GM18526 (cell line): Measurements from ENCODE around the gene EBP.
A peak's percentile ranks its signal among the peaks of the same experiment; 100 is the strongest.

ENCODE experiments used
- POLR2A ChIP-seq: IDR thresholded peaks from 3 replicates; pipeline ENCODE4 v1.6.1; 2011; ENCODE audit not compliant: insufficient read length; ENCODE audit errors: extremely low read depth

EBP gene

GRCh38 chrX:48487362-48487798 lies 34.2 kb upstream of the EBP start:
- no peak for TF ChIP-seq POLR2A

DNA sequence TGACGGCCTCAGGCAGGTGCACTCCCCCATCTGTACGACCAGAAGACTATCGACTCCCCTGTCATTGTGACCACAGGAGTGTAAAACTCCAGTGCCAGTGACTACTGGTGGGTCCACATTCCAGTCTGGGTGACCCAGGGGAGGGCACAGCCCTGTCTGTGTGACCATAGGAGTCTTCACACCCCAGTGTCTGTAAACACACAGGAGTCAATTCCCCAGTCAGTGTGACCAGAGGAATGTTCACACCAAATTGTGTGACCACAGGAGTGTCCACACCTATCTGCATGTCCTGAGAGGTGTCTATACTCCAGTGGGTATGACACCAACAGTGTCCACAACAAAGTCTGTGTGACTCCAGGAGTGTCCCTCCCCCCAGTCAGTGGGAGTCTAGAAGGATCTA lies 33.6 kb upstream of the EBP start:
- TF ChIP-seq POLR2A = no peak

GRCh38 chrX:48489296-48489695 lies 32.3 kb upstream of the EBP start:
- no peak for TF ChIP-seq POLR2A

DNA sequence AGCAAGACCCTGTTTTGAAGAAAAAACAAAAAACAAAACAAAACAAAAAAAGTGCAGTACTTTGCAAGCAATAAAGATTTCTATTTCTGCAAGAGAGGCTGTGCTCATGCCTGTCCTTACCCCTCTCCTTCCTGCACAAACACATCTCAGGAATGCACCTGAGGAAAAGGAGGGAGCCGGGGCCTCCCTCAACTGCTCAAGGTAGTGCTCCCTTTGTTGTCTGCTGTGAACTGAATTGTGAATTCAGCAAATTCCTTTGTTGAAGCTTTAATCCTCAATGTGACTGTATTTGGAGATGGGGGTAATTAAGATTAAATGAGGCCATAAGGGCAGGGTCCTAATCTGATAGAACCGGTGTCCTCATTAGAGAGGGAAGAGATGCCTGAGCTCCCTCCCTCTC lies 31.7 kb upstream of the EBP start:
- no peak for TF ChIP-seq POLR2A

DNA sequence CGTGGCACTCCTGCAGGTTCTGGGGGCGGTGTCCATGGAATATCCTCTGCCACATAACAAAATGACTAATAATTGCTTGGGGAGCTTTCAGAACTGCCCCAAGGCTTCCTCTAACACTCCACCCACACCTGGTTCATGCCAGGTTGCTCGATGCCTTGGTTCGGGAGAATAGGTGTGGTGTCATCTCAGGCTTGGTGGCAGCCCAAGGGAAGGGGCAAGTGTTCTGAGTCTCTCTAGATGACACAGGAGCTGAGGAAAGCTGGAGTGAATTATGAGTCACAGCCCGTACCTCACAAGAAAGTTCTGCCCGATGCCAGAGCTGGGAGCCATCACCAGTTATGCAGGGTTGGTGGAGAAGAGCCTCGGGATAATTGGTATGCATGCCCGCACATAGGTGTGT lies 30.9 kb upstream of the EBP start:
- no peak for TF ChIP-seq POLR2A

GRCh38 chrX:48491809-48492208 lies 29.8 kb upstream of the EBP start:
- TF ChIP-seq POLR2A = no peak

DNA sequence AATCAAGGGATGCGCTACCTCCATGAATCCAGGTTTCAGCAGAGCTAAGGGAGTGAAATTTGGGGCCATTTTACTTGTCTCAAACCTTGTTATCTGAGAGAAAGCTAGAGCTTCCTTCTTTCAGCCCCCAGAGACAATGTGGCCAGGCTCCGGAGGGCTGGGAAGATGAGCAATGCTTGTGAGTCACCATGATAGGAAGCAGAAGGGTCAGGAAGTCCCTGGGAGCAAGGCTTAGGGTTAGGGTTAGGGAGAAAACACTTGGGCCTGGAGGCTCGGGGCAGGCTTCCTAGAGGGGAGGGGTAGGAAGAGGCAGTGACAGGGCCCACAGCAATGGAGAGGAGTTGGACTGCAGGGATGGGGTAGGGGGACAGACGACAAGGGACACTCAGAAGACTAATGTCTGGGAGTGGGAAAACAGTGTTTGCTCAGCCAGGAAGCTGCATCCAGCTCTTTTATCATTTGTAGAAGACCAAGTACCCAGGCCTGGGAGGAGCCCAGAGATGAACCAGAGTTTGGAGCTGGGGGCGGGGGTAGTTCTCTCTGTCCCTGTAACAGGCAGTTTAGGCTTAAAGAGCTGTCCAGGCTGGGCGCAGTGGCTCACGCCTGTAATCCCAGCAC lies 29.2 kb upstream of the EBP start:
- TF ChIP-seq POLR2A = no peak

GRCh38 chrX:48493890-48494364 lies 27.7 kb upstream of the EBP start:
- TF ChIP-seq POLR2A = no peak

GRCh38 chrX:48496660-48497059 lies 24.9 kb upstream of the EBP start:
- no peak for TF ChIP-seq POLR2A

- TF ChIP-seq POLR2A = no peak
These were observed 23.7 kb upstream of the EBP start for GRCh38 chrX:48497871-48498270.

GRCh38 chrX:48498374-48498809 lies 23.2 kb upstream of the EBP start:
- TF ChIP-seq POLR2A = no peak

DNA sequence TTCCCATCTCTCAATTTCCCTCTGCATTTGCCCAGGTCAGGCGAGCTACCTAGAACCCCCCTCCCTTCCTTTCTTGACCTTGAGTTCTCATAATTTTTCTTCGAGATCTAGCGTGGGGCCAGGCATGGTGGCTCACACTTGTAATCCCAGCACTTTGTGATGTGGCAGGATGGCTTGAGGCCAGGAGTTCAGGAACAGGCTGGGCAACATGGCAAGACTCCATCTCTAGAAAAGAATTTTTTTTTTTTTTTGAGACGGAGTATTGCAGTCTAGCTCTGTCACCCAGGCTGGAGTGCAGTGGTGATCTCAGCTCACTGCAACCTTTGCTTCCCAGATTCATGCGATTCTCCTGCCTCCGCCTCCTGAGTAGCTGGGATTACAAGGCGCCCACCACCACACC lies 17.3 kb upstream of the EBP start:
- no peak for TF ChIP-seq POLR2A

- no peak for TF ChIP-seq POLR2A
These were observed 16.1 kb upstream of the EBP start for GRCh38 chrX:48505481-48505880.

- no peak for TF ChIP-seq POLR2A
These were observed 14.4 kb upstream of the EBP start for GRCh38 chrX:48507246-48507645.

DNA sequence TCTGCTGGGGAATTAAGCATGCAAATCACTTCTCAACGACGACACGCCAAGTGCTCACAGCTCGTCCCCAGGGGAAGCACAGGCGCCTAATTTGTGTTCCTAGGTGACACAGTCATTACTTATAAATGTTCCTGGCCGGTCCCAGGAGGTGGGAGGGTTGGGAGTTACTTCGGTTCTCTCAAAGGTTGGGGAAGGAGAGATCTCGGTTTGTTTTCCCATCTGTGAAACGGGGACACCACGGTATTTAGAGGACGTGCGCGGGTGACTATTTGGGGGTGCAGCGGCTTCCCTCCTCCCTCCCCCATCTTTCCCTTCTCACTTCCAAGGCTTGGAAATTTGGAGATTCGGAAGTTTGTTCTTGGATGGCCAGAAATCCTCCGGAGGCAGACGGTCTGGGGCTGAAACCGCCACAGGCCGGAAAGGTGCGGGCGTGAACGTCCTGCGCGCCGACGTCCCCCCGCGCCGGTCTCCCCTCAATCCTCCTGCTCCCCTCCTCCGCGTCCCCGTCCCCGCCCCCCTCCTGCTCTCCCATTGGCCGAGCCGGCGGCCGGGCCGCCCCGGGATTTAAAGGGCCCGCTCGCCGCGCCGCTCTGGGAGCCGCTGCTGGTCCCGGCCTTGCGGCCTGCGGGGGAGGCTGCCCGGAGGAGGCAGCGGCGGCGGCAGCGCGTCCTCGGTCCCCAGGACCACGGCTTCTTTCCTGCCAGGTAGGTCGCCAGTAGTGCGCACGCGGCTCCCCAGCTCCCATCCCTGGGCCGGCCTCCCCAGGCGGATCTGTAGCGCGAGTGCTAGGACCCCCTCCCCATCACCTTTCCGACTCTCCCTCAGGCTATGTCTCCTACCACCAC lies 13.0 kb upstream of the EBP start, which contains the start of gene PORCN:
Gene PORCN, plus strand, starts transcription at position 593 of the 845 bp plus-strand sequence. CDS start 829 bp downstream, outside the sequence.
- TF ChIP-seq POLR2A = peak; percentile 49

DNA sequence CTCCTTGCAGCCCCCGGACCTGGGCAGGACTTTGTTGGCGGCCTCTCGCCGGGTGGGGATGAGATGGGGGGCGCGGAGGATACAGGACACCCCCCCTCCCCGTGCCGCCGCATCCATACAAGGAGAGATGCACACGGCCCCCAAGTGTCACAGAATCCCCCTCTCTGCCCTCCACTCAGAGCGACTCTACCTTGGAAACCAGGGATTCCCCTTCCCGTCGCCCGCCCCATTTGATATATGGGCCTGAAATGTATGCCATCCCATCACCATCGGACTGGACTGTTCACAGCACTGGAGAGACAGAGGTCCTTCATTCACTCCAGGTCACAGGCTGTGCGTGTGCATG lies 12.4 kb upstream of the EBP start:
- TF ChIP-seq POLR2A = no peak
